Stimulated activated naive CD8-positive, alpha-beta T cell treated with anti-CD3 and anti-CD28 coated beads, Interleukin-15, Interleukin-2, amounts not matched to agents 100 U/mL and 50 U/mL, for 24 hours (primary cell): ENCODE measurements around the gene EXO1.
"Not testable (repeated sequence)": the region's sequence is repeated elsewhere in the genome, so short reads cannot be mapped to it uniquely, and the experiment has no call there.

Experiments
- ATAC-seq: fragments of 150-1000 bp; cut with Tn5 transposase; one replicate; pipeline ENCODE4 v1.10.0; 2021
- DNase-seq: peaks from one replicate; pipeline ENCODE4 v3.0.0; 2021

The EXO1 gene

DNA sequence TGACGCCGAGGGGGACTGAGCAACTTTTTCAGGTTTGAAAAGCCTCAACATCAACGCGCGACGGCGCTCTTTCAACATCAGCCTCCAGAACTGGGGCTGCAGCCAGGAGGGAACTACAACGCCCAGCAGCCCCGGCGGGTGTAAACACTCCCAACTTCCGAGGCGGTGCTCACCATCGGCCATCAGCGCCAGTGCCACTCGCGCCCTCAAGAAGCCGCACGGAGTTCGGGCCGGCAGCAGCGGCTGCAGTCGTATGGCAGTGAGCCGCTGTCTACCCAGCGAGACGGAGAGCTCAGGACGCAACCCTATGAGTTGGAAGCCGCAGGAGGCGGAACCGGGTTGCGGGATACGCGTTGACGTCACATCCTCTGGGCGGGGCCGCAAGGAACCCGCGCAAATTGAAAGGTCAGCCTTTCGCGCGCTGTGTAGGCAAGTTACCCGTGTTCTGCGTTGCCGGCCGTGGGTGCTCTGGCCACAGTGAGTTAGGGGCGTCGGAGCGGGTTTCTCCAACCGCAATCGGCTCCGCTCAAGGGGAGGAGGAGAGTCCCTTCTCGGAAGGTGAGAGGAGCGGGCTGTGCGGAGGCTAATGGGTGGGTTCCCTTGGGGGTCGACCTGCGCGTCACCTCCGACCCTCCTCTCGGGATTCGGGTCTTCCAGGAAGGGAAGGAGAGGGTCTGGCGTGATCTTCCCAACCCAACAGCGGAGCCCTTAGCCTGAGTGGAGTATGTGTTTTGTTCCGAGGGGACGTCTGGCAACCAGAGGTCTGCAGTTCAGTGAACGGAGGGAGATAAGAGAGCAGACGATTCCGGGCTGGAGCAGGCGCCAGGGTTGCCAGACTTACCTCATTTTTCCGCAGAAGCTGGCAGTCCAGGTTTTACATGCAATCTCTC, at the start of gene EXO1:
TSS of gene EXO1 (plus strand) at position 409 of the 890 bp plus-strand sequence. CDS start 2,222 bp downstream, outside the sequence.
- ATAC-seq (peak; percentile 95), DNase-seq (peak; percentile 92)

DNA sequence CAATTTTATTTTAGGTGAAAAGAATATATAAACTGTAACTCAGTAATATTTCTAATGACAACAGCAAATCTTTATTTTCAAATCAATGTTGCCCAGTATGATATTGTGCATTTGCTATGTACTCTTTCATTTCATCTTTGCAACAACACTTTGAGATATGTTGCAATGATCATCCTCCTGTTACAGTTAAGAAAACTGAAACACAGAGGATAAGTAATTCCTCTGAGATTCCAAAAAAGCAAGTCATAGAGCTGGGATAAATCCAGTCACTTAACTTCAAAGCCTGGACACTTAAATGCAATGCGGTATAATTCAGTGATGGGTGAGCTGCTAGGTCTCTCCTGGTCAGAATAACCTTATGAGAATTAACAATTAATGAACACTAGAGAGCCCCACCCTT, 48.6 kb upstream of the EXO1 start:
- no peak for ATAC-seq
- no peak for DNase-seq

DNA sequence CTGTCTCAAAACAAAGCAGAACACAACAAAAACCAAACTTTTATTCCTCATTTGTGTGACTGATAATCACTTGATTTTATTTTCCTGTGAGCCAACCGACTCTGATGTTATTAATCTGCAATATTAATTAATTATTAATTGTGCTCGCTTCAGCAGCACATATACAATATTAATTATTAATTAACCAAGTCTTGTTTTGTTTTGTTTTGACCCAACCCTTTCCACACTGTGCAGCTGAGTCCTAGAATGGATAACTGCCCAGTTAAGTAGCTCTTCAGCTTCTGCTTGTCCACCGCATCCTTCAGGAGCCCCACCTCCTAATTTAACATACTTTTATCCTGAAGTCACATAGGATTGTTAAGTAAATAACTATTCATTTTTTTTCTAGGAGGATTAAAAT, 47.4 kb upstream of the EXO1 start:
- no peak for DNase-seq

DNA sequence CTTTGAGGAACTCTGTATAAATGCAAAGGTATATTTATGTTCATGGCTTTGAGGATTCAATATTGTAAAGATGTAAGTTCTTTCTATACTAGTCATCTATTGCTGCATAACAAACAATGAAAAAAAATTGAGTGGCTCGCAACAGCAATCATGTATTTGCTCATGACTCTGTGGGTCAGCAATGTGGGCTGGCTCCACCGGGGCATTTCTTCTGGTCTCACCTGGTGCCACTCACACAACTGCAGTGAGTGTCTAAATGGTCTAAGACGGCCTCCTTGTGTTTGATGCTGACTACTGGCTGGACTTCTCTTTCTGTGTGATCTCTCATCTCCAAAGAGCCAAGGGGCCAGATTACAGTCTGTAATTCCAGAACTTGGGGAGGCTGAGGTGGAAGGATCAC, 45.1 kb upstream of the EXO1 start:
- ATAC-seq (no peak), DNase-seq (no peak)

More for the DNA sequence above, 47.4 kb upstream of the EXO1 start:
- no peak for ATAC-seq

DNA sequence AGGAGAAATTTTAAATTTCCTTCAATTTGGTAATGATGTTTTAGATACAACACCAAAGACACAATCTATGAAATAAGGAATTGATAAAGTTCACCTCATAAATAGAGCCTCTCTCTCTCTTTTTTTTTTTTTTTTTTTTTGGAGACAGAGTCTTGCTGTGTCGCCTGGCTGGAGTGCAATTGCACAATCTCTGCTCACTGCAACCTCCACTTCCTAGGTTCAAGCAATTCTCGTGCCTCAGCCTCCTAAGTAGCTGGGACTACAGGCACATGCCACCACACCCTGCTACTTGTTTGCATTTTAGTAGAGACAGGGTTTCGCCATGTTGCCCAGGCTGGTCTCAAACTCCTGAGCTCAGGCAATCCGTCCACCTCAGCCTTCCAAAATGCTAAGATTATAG, 43.3 kb upstream of the EXO1 start:
- not testable (repeated sequence) for ATAC-seq, DNase-seq

DNA sequence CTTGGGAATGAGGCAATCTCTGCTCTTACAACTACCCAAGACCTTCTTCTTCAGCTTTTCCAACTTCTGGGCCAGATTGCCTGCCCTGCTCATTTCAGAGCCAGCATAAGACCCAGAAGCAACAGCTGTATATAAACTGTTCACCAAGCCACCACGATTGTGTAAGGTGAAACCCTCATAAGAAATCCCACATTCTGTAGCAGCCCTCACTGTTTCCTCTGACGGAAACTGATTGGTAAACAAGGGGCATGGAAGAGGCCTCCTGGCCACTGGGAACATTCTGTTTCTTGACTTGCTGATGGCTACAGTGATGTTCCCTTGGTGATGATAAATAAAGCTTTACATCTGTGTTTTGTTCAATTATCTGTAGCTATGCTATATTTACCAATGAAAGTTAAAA, 39.7 kb upstream of the EXO1 start:
- no peak for DNase-seq
- ATAC-seq, result no peak

DNA sequence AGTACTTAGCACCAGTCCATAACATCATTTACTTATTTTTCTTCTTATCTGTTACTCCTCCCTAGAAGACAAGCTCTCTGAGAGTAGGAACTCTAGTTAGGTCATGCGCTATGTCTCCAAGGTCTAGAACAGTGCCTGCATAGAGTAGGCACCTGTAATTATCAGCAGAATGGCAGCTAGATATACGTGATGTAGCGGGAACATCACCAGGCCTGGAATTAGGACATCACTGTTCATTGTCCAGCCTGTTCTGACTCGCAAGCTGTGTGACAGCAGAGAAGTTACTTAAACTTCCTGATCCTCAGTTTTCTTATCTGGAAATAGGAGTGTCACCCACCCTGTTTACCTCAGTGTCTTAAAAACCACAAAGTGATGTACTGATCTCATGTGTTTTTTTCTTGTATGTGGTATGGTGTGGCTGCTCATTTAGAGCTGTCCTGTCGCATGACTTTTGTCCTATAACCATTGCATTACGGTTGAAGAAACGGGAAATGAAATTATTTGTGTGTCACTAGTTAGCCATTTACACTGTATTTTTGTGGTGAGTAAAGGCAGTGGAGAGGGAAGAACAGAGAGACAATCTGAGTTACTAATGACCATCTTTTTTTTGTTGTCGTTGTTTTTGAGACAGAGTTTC, 37.1 kb upstream of the EXO1 start:
- no peak for ATAC-seq
- DNase-seq, result no peak

DNA sequence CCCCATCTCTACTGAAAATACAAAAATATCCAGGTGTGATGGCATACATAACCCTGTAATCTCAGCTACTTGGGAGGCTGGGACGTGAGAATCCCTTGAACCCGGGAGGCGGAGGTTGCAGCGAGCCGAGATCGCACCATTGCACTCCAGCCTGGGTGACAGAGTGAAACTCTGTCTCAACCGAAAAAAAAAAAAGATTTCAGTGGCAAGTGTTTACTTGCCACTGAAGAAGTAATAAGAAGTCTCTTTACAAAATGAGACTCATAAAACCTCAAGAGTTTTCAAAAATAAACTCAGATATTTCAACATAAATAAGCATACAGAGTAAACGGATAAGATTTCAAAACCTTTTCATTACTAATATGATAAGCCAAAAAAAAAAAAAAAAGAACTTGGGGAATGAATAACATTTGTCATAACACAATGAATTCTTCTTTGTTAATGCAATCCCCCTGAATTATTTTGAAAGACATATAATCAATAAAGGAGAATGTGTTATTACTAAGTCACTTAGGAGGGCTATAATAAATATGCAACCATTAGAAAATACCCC, 34.2 kb upstream of the EXO1 start:
- DNase-seq, result no peak
- ATAC-seq, result no peak

DNA sequence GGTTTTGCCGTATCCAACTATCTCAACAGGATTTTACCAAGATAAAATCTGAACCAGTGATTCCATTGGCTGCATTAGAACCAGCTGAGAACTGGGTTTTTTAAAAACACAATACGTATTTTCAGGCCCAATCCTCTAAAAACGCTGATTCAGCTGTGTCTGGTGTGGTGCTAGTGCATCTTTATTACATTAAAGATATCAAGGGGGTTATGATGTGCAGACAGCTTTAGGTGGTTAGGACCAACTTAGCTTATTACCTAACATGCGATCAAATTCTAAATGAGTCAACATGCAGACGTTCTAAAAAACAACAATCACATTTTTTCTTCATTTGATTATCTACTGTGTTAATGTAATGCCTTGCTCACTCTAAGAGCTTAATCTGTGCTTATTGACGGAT, 32.0 kb upstream of the EXO1 start:
- DNase-seq (no peak), ATAC-seq (no peak)

DNA sequence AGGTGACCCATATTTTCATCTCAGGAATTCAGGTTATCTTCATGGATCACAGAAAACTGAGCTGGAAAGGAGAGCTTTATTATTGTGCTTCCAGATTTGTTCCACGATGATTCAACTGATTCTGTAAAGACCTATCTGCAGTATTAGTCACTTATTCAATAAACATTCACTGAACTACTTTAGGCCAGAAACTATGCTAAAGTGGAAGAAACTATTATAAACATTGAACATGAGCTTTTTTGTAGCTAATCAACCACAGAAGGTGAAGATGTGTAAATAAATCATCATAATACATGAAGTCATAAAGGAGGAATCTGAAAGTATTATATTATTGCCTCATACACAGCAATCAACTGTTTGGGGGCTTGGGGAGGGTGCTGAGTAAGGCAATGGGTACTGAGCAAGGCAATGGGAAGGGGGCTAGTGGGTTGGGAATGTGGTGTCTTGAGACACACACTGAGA, 30.6 kb upstream of the EXO1 start:
- DNase-seq (no peak), ATAC-seq (no peak)

DNA sequence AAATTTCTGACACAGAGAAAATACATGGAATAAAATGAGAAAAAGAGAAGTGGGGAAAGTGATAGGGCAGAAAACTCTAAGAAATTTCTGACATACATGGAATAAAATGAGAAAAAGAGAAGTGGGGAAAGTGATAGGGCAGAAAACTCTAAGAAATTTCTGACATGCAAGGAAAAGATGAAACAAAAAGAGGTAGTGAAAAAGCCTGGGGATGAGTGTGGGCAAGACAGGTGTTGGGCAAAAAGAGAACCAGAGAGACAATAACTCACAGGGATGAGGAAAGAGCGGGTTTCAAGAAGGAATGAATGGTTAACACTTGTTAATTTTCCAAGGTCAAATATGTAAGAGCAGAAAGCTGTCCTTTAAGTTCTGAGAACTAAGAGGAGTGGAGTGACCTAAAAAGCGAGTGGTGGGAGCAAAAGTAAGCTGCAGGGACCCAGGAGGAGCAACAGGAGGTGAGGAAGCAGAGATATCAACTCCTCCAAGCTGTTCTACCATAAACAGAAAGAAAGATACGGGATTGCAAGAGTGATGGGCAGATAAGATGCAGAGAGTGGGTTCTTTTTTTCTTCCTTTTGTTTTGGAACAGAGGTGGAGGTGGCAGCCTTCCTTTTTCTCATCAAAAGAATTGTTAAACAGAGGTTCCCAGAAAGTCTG, 29.9 kb upstream of the EXO1 start:
- no peak for DNase-seq
- no peak for ATAC-seq

DNA sequence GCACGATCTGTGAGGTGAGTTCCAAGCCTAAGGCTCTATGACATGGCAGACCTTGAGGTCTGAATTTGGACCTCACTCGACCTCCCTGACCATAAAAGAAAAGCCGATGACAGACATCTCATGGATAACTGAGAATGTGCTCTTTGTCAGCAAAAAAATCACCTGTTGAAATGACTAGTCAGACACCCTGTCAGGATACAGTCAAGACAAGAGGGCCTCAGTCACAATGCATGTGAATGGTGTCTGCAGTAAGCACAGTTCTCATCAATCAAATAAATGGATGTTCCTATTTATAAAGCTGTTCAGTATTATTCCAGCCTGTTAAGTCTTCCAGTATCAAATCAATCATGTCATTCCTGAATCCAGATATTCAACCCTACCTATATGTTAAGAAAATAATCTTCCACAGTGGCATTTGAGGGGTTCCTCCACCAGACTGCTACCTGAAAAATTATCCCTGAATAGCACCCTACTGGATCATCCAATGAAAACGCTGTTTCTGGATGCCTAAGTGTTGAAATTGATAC, 28.6 kb upstream of the EXO1 start:
- ATAC-seq, result no peak
- no peak for DNase-seq

DNA sequence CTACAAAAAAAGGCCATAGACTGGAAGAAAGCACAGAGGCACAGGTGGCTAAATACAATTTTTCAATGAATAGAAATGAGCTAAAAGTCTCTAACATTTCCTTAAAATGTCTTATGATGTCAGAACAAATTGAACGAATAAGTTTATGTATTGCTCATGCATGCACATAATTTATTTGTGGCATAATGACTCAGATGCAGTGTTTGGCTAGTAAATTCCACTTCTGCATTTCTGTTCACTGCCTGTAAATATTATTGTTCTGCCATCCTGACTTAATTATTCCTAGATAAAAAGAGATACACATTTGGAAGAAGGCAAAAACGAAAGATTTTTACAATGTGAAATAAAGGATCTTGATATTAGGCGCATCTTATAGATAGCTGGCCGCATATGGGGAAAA, 26.6 kb upstream of the EXO1 start:
- DNase-seq (no peak), ATAC-seq (no peak)

DNA sequence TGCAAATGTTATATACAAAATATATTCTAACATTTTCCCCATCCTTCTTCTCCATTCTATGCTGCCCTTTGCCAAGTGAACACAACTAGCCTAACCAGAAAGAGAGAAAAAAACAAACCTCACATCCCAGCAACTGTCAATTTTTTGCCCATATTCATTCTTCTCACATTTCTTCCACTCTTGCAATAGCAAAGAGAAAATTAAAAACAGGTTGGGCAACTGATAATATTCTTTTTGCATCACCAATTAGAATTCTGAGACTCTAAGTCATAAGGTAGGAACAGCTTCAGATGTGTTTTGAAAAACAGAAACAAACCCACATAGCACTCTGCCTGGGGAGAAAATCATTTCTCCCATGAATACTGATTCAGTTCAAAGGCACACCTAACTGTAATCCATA, 25.2 kb upstream of the EXO1 start:
- no peak for ATAC-seq
- no peak for DNase-seq

DNA sequence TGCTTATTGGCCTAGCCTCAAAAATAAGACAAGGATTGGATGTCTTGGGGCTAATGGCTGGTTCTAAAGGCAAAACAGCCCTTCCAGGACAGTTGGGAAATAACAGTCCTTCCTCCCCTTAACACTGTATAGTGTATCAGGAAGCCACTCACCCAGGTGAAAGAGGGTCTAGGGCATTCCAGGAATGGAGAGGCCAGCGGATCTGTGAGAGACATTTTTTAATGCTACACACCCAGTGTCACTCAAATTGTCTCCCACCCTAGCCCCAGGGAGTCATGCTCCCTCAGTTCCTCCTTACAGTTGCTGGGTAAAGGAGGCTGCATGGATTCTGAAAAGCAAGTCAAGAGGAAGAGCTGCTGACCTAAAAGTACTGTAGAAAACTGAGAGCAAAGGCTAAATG, 24.1 kb upstream of the EXO1 start:
- DNase-seq, result no peak
- ATAC-seq, result no peak

DNA sequence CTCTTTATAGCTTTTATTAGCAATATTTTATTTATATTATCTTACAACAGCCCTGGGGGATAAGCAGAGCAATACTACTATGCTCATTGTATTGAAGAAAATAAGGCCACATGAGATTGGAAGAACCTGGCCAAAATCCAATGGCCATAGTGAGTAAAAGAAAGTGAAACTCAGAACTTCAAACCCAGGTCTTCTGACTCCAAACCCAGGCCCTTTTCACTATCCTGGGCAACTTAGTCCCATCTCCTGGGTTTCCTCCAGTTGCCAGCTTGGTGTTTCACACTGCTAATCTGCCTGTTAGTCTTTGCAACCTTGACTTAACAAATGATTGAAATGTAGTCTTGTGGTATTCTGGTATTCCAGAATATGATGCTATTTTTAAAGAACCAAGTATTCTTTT, 22.4 kb upstream of the EXO1 start:
- DNase-seq, result no peak
- no peak for ATAC-seq

DNA sequence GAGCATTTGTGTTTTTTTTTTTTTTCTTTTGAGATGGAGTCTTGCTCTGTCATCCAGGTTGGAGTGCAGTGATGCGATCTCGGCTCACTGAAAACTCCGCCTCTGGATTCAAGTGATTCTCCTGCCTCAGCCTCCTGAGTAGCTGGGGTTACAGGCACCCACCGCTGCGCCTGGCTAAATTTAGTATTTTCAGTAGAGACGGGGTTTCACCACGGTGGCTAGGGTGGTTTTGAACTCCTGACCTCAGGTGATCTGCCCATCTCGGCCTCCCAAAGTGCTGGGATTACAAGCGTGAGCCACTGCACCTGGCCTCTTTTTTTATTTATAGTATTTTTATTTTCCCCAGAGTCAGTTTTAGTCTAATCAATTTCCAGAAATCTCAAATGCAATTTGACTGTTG, 21.4 kb upstream of the EXO1 start:
- not testable (repeated sequence) for ATAC-seq, DNase-seq

DNA sequence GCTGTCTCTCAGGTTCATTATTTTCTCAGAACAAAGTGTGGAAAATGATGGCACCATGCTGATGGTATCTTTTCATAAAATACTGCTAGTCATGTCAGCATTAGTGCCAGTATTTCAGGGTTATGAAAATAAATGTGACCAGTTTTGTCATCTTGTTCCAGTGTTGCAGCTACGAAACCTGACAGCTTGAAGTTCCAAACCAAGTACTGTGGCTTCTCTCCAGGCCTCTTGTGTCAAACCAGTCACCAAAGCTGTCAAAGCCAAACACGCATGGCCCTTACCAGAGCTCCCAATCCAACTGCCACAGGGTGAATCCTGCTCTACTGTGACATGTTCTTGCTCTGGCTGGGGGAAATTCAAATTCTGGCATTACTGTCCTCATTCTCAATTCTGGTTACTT, 20.7 kb upstream of the EXO1 start:
- DNase-seq, result no peak

DNA sequence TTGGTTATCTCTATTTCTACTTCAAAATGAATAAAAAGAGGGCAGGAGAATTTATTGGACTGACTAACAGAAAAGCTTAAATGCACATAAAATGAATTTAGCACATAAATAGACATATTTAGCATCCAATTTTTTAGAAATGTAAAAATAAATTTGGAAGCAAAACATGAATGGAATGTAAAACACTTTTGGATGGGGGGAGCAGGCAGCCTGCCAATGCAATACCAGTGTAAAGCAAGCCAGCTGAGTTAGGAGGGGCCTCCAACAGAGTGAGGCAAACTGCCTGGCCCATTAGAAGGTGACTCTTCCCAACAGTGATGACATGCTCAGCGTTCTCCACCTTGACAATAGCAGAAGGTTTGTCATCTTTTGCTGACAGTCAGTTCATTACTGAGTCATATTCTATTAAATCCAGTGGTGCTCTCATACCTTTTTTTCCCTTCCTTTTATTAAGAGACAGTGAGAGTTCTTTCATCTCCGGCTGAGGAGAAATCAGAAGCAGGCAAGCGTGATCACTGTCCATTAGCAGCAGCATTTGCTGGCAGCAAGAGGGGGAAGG, 19.5 kb upstream of the EXO1 start:
- no peak for ATAC-seq

More for the DNA sequence above, 20.7 kb upstream of the EXO1 start:
- ATAC-seq, result no peak

DNA sequence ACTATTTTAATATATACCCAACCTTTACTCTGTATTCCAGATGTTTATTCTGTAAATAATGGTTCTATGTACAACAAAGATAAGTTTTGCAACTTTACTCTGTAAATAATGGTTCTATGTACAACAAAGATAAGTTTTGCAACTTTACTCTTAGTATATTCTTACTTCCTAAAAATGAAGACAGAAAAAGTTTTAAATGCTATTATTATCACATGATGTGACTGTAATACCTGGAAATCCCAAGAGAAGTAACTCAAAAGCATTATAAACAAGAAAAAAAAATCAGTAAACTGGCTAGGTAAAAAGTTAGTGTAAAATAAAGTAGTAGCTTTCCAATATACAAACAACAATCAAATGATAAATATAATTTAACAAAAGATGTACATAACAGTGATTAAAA, 18.5 kb upstream of the EXO1 start:
- DNase-seq (no peak), ATAC-seq (no peak)

More for the DNA sequence above, 19.5 kb upstream of the EXO1 start:
- no peak for DNase-seq

DNA sequence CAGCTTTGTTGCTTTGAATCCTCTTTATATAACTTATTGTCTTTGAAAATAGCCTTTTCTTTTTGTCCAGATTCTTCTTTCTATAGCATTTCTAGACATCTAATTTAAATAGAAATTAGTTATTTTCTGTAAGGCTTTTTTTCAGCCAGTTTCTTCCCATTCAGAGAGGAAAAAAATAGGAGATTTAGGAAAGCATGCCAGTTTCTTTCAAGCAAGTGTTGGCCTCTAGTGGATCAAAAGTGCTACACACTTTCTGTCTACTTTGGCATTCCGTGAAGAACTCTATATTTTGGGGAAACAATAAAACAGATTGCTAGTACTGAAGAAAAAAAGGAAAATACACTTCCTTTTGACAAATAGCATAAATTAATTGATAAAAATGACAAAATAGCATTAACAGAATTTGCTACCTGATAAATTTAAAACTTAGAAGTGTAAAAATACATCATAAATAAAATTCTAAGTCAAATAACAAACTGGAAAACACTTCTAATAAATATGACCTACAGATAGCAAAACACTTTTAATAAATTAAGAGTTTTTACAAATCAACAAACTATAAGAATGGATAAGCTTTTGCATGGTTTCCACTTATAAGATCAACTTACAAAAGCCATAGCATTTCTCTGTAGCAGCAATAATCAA, 13.1 kb upstream of the EXO1 start:
- DNase-seq (no peak), ATAC-seq (no peak)

DNA sequence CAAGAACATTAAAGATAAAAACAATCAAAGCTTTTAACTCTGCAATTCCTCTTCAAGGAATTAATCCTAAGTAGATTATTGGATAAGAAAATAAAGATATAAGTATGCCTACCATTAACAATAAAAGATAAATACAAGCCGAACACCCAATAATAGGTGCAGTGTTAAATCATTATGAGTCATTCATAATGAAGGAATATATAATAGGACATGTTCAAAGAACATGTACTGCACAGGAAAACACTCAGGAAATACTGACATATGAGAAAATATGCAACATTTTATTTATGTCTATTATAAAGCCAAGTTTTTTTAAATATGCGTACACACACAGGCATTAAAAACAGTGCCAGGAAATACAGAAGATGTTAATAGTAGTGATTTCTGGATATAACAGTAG, 11.1 kb upstream of the EXO1 start:
- DNase-seq (no peak), ATAC-seq (no peak)
